Caki2 (cell line): Measurements from ENCODE around the gene GLYR1. TPM values are rescaled to one million over a fixed set of nuclear protein-coding genes. Genes with fewer than 3 reads are reported as not detected.
A peak's percentile ranks its signal among the peaks of the same experiment; 100 is the strongest.
"Not testable (repeated sequence)": the region's sequence is repeated elsewhere in the genome, so short reads cannot be mapped to it uniquely, and the experiment has no call there.

Experiments
- DNase-seq: peaks from one replicate; pipeline ENCODE4 v3.0.0-alpha.2; 2015; ENCODE audit warnings: low read depth
- in situ Hi-C: cut with HindIII; loops from 2 replicates; pipeline ENCODE4 v1.10.0; 2016; ENCODE audit warnings: low sequenced_read_pairs, low pct_unique_long_range_greater_than_20kb, mixed read lengths
- total RNA-seq: library from RNA; depleted of rRNA; stranded (reverse); fragments of >200 nt; shearing (Covaris generic); gene quantifications from 2 replicates; pipeline ENCODE4 v1.2.3, GENCODE V29; 2014; ENCODE audit warnings: low replicate concordance; rRNA removed

GLYR1 gene
- total RNA-seq, result 65.2 and 81.2 TPM in 2 replicates

DNA sequence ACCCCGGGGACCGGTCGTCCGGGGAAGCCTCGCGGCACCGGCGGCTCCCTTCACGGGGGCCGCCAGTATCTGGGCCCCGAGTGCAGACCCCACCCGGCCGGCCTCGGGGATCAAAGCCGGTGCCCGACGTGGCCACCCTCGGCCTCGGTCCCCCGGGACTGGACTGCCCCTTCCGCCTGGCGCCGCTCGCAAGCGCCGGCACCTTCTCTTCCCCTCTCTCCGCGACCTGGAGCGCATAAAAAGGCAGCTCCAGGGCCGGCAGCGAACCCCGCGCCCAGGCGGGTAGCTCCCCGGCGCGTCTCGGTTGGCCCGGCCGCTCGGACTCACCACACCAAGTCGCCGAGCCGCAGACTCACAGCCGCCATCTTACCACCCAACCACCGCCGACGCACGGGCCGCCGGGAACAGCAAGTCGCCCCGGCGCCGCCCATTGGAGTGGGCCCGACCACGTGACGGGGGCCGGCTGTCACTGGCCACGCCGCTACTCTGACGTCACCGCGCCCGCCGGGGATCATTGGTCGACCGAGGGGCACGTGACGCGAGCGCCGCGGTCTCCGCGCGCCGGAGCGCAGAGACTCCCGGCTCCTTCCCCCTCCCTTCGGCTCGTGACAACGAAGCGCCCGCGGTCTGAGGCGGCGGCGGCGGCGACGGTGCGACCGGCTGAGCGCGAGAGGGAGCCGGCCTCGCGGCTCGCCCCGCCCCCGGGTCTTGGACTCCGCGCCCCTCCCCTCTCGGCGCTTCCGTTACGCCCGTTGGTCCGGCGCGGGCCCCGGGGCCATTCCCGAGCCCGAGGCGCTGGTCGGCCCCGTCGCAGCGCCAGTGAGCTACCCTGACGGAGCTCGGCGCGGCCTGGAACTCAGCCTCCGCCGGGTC is at the start of gene GLYR1, which contains the start of gene UBN1:
TSS of gene GLYR1 (minus strand) at position 388 of the 873 bp plus-strand sequence. CDS start at position 365, 23 bp downstream.
TSS of gene UBN1 (plus strand) at position 581 of the 873 bp plus-strand sequence. CDS start 5,437 bp downstream, outside the sequence.
- DNase-seq, result peak; percentile 99
- in situ Hi-C loops, result no loop called here

- DNase-seq, in situ Hi-C loops: not testable (repeated sequence)
Observed at GRCh38 chr16:4896761-4897160, 49.7 kb upstream of the GLYR1 start.

- DNase-seq, result no peak
- in situ Hi-C loops, result no loop called here
Observed at GRCh38 chr16:4895366-4895765, 48.3 kb upstream of the GLYR1 start.

GRCh38 chr16:4894276-4895150 is 47.4 kb upstream of the GLYR1 start:
- DNase-seq, result no peak
- in situ Hi-C loops, result no loop called here

DNA sequence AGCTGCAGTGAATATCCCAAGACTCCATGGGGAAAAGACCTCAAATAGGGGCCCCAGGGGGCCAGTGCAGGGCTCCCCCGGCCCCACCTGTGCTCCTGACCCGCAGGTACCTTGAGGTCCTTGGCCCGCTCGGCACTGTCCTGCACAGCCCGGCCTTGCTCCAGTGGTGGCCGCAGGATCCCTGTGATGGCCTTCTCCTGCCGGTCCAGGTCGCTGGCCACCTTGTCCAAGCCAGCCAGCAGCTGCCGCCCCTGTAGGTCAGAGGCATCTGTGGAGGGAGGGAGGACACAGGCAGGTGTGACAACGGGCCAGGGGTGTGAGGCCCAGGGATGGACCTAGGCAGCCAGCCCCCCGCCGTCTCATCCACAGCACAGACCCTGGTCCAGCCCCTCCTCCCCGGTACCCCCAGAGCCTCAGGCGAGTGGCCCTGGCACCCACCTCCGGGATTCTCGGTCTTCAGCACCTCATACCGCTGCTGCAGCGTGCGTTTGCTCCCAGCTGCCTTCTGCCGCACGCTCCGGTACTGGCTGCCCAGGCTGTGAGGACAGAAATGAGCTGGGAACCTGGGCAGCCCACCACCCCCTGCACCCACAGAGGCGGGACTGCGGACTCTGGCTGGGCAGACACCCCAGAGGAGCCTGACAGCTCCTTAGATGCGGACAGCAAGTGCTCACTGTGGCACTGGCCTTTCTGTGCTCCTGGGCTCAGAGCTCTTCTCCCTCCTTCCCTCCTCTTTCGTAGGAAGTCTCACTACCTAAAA is 46.2 kb upstream of the GLYR1 start:
- DNase-seq, result no peak
- in situ Hi-C loops, result no loop called here

- in situ Hi-C loops, result no loop called here
- DNase-seq, result no peak
Observed at GRCh38 chr16:4892361-4893102, 45.4 kb upstream of the GLYR1 start.

GRCh38 chr16:4891886-4892216 is 44.8 kb upstream of the GLYR1 start:
- peak; percentile 23 for DNase-seq
- in situ Hi-C loops, result no loop called here

DNA sequence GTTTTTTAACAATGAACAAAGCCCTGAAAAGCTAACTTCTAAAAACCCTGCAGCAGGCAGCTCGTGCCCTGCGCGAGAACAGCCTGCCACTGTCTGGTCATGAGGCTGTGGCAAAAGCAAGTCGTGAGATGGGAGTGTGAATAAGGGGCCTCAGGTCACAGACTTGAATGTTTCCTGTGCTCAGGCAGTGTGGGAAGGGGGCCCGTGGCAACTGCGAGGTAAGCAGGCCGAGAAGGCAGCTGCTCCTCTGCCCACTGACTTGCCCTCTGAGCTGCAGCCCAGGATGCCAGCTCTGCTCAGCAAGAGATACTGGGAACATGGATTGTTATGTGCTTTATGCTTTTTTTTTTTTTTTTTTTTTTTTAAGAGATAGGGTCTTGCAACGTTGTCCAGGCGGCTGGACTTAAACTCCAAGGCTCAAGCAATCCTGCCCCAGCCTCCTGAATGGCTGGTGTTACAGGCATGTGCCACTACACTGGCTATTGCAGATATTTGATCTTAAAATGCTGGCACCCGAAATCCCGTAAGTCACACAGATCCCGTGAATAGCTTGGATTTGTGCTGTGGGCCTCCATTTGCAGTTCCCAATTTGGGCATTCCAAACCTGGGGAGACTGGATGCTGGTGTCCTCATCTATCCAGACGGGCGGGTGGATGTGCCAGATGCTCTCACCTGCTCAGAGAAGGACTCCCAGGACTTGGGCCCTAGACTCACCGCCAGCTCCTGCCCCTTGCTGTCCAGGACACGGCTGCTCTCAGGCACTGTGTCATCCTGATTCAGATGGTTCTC is 44.2 kb upstream of the GLYR1 start:
- in situ Hi-C loops, result no loop called here
- DNase-seq, result no peak

DNA sequence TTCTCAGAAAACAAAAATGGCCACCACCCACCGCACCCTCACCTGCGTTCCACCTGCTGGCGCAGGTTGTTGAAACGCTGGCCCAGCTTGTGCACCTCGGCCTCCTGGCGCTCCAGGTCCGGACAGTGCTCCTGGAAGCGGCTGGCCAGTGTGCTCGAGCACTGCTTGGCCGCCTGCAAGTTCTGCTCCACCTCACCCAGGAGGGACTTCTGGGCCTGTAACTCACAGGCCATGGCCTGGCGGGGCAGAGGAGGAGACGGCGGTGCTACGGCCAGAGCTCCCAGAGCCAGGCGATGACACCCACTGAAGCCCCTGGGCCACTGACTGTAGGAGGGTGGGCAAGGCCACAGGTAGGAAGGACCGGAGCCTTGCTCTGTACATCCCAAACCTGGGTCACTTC is 43.6 kb upstream of the GLYR1 start:
- no peak for DNase-seq
- in situ Hi-C loops, result no loop called here

GRCh38 chr16:4890026-4890425 is 42.9 kb upstream of the GLYR1 start:
- DNase-seq, result no peak
- in situ Hi-C loops, result no loop called here

DNA sequence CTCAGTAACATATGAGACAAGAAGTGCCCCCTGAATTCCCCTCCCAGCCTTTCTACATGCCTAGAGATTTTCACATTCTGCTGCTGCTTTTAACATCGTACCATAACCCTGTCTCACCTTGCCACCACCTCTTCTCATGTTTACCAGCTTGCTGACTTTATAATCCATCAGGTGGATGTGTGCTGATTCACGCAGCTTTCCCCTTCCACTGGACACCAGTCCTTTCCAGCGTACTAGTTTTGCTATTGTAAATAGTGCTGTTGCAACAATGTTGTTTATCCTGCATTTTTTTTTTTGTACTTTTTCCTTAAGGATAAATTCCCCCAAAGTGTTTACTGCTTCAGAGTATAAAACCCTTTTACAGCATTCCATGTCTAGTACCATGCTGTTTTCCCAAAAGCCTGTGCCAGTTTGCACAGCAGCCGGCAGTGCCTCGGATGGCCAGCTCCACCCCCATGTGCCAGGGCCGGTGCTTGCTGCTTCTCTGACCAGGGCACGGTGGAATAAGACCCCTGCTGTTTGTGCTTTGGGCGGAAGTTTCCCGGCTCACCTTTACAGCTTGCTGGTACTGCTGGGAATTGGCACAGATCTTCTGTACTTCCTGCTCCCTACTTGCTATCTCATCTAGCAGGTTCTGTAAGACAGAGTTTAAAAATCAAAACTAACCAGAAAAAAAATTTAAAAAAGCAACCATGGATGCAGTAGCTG is 41.5 kb upstream of the GLYR1 start:
- in situ Hi-C loops, result no loop called here
- no peak for DNase-seq

DNA sequence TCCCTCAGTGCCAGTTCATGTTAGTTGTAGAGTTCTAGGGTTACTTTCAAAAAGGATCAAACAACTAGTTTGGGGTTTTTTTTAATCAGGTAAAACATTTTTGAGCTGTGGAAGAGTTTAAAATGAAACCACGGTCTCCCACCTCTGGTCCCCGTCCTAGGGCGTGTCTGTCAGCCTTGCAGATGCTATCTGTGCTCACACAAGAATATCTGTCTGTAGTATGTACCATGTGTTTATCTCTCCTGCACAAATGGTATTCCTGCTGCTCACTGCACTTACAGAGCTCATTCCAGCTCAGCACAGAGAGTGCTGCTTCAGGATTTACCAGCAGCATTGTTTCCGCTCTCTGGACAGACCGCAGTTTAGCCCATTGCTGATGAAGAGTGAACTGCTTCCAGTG is 39.1 kb upstream of the GLYR1 start:
- in situ Hi-C loops, result no loop called here
- DNase-seq, result no peak

DNA sequence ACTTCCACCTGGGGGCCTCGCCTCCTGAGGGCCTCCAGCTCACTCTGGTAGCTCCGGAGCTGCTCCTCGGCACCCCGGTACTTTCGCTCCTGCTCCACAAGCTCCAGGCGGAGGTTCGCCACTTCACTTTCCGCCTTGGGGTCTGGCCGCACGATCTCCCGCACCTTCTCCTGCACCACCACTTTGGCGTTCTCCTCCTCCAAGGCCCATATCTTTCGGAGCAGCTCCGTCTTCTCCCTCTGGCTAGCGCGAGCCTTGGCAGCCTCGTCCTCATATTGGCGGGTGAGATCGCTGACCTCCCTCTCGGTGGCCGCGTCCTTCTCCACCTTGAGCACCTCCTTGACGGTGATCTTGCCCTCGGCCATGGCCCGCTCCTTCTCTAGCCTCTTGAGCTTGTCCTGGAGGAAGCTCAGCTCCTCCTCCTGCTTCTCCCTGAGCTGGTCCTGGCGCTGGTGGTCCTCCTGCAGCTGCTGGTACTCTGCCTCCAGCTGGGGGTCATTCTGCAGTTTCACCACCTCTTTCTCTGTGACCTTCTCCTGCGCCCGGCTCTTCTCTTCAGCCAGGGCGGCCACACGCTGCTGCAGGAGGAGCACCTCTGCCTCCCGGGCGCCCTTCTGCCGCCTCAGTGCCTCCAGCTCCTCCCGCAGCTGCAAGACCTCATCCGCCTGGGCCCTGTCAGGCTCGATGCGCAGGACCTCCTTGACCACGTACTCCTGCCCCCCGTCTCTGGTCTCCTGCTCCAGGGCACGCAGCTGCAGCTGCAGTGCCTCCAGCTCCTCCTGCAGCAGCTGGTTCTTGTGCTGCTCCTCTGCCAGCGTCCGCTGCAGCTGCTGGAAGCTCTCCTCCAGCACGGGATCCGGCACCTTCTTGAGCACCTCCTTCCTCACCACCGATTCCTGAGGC is 38.1 kb upstream of the GLYR1 start:
- in situ Hi-C loops, result no loop called here
- no peak for DNase-seq

DNA sequence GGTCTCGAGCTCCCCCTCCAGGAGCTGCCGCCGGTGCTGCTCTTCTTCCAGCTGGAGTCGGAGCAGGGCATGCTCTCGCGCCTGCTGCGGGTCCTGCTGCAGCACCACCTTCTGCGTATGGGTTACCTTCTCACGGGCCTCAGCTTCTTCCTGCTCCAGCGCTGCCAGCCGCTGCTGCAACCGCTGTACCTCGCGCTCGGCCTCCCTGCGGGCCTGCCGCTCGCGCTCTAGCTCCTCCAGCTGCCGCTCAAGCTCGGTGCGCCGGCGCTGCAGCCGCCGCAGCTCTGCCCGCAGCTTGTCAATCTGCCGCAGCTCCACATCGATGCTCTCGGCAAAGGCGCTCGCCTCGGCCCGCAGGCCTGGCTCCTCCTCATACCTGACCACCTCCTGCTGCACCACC is 37.1 kb upstream of the GLYR1 start:
- DNase-seq, result no peak
- in situ Hi-C loops, result no loop called here

DNA sequence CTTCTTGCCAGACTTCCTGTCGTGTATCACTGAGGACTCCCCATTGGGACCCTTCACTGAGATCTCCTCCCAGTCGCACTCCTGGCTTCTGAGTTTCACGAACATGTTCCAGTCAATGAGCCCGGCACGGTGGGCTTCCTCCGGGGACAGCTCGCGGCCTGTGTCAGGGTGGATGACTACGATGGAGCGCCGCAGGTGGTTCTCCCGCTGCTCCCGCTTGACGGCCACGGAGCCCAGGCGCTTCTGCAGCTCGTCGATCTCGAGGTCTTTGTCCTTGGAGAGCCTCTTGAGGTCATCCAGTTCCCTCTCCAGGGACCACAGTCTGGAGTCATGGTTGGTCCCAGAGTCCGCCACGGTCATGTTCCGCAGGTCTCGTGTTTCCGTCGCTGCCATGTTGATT is 36.4 kb upstream of the GLYR1 start:
- no peak for DNase-seq
- in situ Hi-C loops, result no loop called here
